K562 (cell line): ENCODE results near the gene TECPR1.

Experiments
- AFF4 ChIP-seq: sonication (generic); formaldehyde crosslinking; IDR thresholded peaks from 2 replicates; pipeline ENCODE4 v1.8.0; 2023; ENCODE audit warnings: mild to moderate bottlenecking, missing genetic modification reagents
- BCLAF1 ChIP-seq, 2 experiments: fragments of 450-650 bp in 1 of 2; IDR thresholded peaks; 2 replicates each; pipeline ENCODE4 v1.6.1; 2011 to 2017; ENCODE audit warnings: low read depth in 2 of 2, antibody characterized with exemption in 1 of 2, borderline replicate concordance in 1 of 2, low read length in 1 of 2, mild to moderate bottlenecking in 1 of 2, mixed read lengths in 1 of 2; ENCODE audit not compliant: control insufficient read depth in 1 of 2
- FIP1L1 ChIP-seq: fragments of 200-400 bp; formaldehyde crosslinking; IDR thresholded peaks from 2 replicates; pipeline ENCODE4 v1.6.1; 2018; ENCODE audit warnings: mild to moderate bottlenecking, low read depth, low read length; ENCODE audit not compliant: poor library complexity, severe bottlenecking
- FOXK1 ChIP-seq: sonication (generic); formaldehyde crosslinking; IDR thresholded peaks from 2 replicates; pipeline ENCODE4 v1.8.0; 2022; ENCODE audit warnings: missing genetic modification reagents, mild to moderate bottlenecking, borderline replicate concordance
- KDM5B ChIP-seq: fragments of 200-600 bp; sonication (generic); IDR thresholded peaks from 2 replicates; pipeline ENCODE4 v1.6.1; 2012; ENCODE audit warnings: low read depth, mild to moderate bottlenecking, moderate library complexity, low read length, control low read depth, inconsistent platforms; ENCODE audit not compliant: insufficient replicate concordance
- MAFF ChIP-seq: IDR thresholded peaks from 2 replicates; pipeline ENCODE4 v1.6.1; 2012; ENCODE audit warnings: low read length, improper control_type of control experiment
- POLR2A ChIP-seq: fragments of 450-650 bp; conservative IDR thresholded peaks from 2 replicates; pipeline ENCODE4 v1.6.1; 2016

GRCh38 chr7:98205162-98205845 lies 46.7 kb downstream of the TECPR1 start:
- TF ChIP-seq FOXK1 (CRISPR knock-in tag): no peak
- no peak for TF ChIP-seq MAFF
- no peak for TF ChIP-seq KDM5B
- no peak for TF ChIP-seq POLR2A
- no peak for TF ChIP-seq BCLAF1 (IDR thresholded peaks at IDR 0.05; ENCODE audit: borderline replicate concordance in 1 of 2, control insufficient read depth in 1 of 2, low read depth in 2 of 2, low read length in 1 of 2)
- TF ChIP-seq FIP1L1: no peak
- no peak for TF ChIP-seq AFF4 (CRISPR knock-in tag)
